Common myeloid progenitor, CD34-positive (primary cell): Measurements from ENCODE around the gene UROC1.

Experiments used
- CTCF ChIA-PET: fragments of 350-600 bp; sonication (Branson Sonifier 250); formaldehyde crosslinking; loops from one replicate; lab custom pipeline; 2021; ENCODE audit warnings: antibody characterized with exemption; lab: Charles Lee
- POLR2A ChIA-PET: fragments of 350-600 bp; sonication (Branson Sonifier 250); formaldehyde crosslinking; loops from one replicate; lab custom pipeline; 2021; ENCODE audit warnings: antibody characterized with exemption; lab: Charles Lee
- DNase-seq, 3 donors: peaks; one replicate each; pipeline versions ENCODE4 v3.0.0 to v3.0.0-alpha.2; 2013
- H3K27ac ChIP-seq, 2 experiments: 1 replicate in 1 of 2; 2 replicates in 1 of 2; pipeline ENCODE4 v1.7.0; 2013; ENCODE audit warnings: inconsistent platforms in 2 of 2, low read length in 2 of 2, mild to moderate bottlenecking in 2 of 2, low read depth in 1 of 2, moderate library complexity in 1 of 2; ENCODE audit not compliant: severe bottlenecking in 2 of 2, insufficient read depth in 1 of 2, poor library complexity in 1 of 2
- H3K27me3 ChIP-seq, 5 experiments: replicated peaks in 2 of 5; 1 replicate in 3 of 5; 2 replicates in 2 of 5; pipeline versions ENCODE4 v1.6.1 to v1.7.0; 2013; ENCODE audit warnings: low read length in 4 of 5, mild to moderate bottlenecking in 2 of 5, moderate library complexity in 2 of 5, inconsistent platforms in 1 of 5; ENCODE audit not compliant: insufficient read depth in 5 of 5, control insufficient read depth in 4 of 5
- H3K36me3 ChIP-seq, 4 experiments: 1 replicate in 2 of 4; 2 replicates in 2 of 4; pipeline versions ENCODE4 v1.6.1 to v1.7.0; 2013; ENCODE audit warnings: low read length in 3 of 4, control low read depth in 1 of 4, mild to moderate bottlenecking in 1 of 4; ENCODE audit not compliant: control insufficient read depth in 4 of 4, insufficient read depth in 4 of 4
- H3K4me1 ChIP-seq, 4 experiments: 1 replicate in 3 of 4; 2 replicates in 1 of 4; pipeline versions ENCODE4 v1.6.1 to v1.7.1; 2013; ENCODE audit warnings: low read length in 3 of 4, mild to moderate bottlenecking in 3 of 4, control low read depth in 1 of 4, inconsistent platforms in 1 of 4, moderate library complexity in 1 of 4; ENCODE audit not compliant: control insufficient read depth in 4 of 4, insufficient read depth in 4 of 4; ENCODE audit errors: control extremely low read depth in 1 of 4
- H3K4me3 ChIP-seq, 7 experiments: 1 replicate in 4 of 7; 2 replicates in 3 of 7; pipeline versions ENCODE4 v1.5.1 to v1.7.0; 2013; ENCODE audit warnings: mild to moderate bottlenecking in 7 of 7, low read length in 6 of 7, moderate library complexity in 6 of 7, inconsistent platforms in 2 of 7, low read depth in 2 of 7, control low read depth in 1 of 7; ENCODE audit not compliant: insufficient read depth in 4 of 7, control insufficient read depth in 1 of 7; ENCODE audit errors: extremely low read depth in 1 of 7
- H3K9me3 ChIP-seq, 5 experiments: 1 replicate in 4 of 5; 2 replicates in 1 of 5; pipeline versions ENCODE4 v1.6.1 to v1.7.1; 2013; ENCODE audit warnings: low read length in 4 of 5, mild to moderate bottlenecking in 2 of 5, inconsistent platforms in 1 of 5, low read depth in 1 of 5, moderate library complexity in 1 of 5; ENCODE audit not compliant: control insufficient read depth in 4 of 5, insufficient read depth in 2 of 5; ENCODE audit errors: control extremely low read depth in 1 of 5
- WGBS: methylation state at CpG from one replicate; pipeline ENCODE4 v1.1.5; 2013; ENCODE audit not compliant: insufficient coverage; 5-methylcytosine and 5-hydroxymethylcytosine counted together

The UROC1 gene

DNA sequence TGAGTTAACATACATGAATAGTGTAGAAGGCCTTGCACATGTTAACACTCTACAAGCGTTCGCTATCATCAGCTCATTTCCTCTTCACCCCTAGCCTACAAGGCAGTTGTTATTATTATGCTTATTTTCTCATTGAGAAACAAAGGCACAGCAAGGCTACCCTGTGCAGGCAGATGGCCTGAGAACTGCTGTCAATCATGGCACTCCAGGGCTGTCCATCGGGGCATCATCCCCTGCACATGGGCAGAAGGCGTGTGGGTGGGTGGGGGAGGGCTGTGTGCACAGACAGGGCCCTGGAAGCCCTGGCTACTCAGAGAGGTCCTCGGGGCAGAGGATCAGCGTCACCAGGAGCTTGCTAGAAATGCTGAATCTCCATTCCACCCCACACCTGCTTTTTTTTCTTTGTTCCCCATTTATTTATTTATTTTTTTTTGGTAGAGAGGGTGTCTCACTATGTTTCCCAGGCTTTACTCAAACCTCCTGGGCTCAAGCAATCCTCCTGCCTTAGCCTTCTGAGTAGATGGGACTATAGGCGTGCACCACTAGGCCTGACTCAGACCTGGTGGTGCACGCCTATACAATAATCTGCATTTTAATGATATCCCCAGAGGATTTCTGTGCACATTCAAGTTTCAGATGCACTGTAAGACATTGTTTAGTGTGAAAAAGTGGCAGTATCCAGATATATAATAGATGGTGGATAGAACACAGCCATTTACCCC lies 32.2 kb downstream of the UROC1 start:
- 100% methylated on average over 1 of the region's 8 CpGs for WGBS
- no peak for DNase-seq
- H3K27me3 ChIP-seq: no peaks in the 10 kb centered on the region
- ChIA-PET POLR2A (no interaction called here), CTCF (no interaction called here)
- peaks cover 0 to 36% (median 16%) of the 10 kb centered on the region in 4 experiments for H3K4me1 ChIP-seq
- H3K27ac ChIP-seq: no peak overlapping the region
- H3K36me3 ChIP-seq: no peaks in the 10 kb centered on the region
- no peak overlapping the region for H3K4me3 ChIP-seq
- H3K9me3 ChIP-seq: no peaks in the 10 kb centered on the region

DNA sequence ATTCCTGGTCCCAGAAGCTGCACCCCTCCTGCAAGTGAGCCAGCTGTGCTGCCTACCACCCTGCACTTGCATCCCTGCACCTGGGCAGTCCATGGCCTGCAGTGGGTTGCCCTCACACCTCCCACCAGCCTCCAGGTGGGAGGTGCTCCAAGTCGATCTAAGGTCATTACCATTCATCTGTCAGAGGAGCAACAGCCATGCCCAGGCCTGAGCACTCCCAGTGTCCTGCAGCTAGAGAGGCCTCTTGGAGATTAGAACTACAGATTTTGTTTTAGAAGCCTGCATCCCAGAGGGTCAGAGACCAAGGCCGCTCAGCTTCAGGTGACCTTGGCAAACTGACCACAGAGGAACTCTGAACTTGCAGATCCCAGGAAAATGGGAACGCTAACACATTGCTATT lies 32.9 kb downstream of the UROC1 start:
- Histone ChIP-seq H3K4me3 (no peak overlapping the region), H3K27ac (no peak overlapping the region), H3K4me1 (peaks cover 0 to 34% (median 16%) of the 10 kb centered on the region in 4 experiments), H3K9me3 (no peaks in the 10 kb centered on the region), H3K27me3 (no peaks in the 10 kb centered on the region), H3K36me3 (no peaks in the 10 kb centered on the region)
- ChIA-PET CTCF (no interaction called here), POLR2A (no interaction called here)
- 96% methylated on average over 3 of the region's 3 CpGs for WGBS
- DNase-seq: no peak

DNA sequence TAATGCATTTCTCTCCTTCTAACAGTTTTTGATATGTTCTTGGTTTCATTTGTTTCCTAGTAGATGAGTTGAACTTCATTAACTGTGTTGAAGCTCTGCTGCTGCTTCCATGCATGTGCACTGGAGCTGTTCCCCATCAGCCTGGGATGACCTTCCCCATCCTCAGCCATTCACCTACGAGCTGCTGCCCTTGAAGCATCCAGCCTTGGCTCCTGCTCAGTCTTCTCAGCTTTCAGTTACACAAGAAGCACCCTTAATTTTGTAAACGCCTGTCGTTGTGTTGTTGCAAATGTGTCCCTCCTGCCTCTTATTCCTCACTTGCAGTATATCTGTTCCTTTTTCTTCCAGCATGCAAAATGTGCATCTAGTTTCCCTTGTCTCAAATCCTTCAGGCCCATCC lies 33.4 kb downstream of the UROC1 start:
- Histone ChIP-seq H3K27me3 (no peaks in the 10 kb centered on the region), H3K4me3 (no peak overlapping the region), H3K36me3 (no peaks in the 10 kb centered on the region), H3K27ac (no peak overlapping the region), H3K4me1 (peaks cover 0 to 34% (median 16%) of the 10 kb centered on the region in 4 experiments), H3K9me3 (no peaks in the 10 kb centered on the region)
- ChIA-PET POLR2A (no interaction called here), CTCF (interaction anchor here (1.0 kb wide), 1 partner anchor 8 kb away, joined by 3 read pairs; no protein-coding TSS in a partner anchor)
- WGBS: 97% methylated on average over 3 of the region's 3 CpGs
- no peak for DNase-seq

DNA sequence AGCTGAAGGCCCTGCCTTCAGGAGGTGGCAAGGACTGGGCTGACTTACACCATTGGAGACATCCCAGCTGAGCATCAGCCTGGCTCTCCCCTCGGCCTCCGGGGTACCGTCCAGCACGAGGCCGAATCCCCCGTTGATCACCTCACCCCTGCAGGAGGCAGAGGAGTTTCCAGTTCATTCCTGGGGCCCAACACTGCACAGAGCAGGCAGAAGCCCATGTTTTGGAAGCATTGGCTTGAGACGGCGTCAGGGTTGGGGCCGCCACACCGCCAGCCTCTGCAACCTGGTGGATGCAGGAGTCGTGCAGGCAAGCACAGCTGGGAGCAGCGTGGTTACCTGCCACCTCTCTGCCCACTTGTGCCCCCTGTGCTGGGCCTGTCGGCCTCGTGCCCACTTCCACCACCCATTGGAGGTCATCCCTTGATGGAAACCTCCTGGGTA lies 34.2 kb downstream of the UROC1 start:
- POLR2A ChIA-PET: no interaction called here
- H3K27ac ChIP-seq: no peak overlapping the region
- DNase-seq: no peak
- no peaks in the 10 kb centered on the region for H3K36me3 ChIP-seq
- no peaks in the 10 kb centered on the region for H3K9me3 ChIP-seq
- H3K4me1 ChIP-seq: peaks cover 0 to 34% (median 16%) of the 10 kb centered on the region in 4 experiments
- H3K4me3 ChIP-seq: no peak overlapping the region
- H3K27me3 ChIP-seq: no peaks in the 10 kb centered on the region
- CTCF ChIA-PET: interaction anchor here (1.0 kb wide), 1 partner anchor 8 kb away, joined by 3 read pairs; no protein-coding TSS in a partner anchor
- WGBS: 88% methylated on average over 14 of the region's 14 CpGs

GRCh38 chr3:126482503-126483255 lies 34.9 kb downstream of the UROC1 start:
- 83% methylated on average over 15 of the region's 15 CpGs for WGBS
- Histone ChIP-seq H3K4me1 (peaks cover 0 to 27% (median 13%) of the 10 kb centered on the region in 4 experiments), H3K9me3 (no peaks in the 10 kb centered on the region), H3K36me3 (no peaks in the 10 kb centered on the region), H3K27ac (no peak overlapping the region), H3K4me3 (no peak overlapping the region), H3K27me3 (no peaks in the 10 kb centered on the region)
- ChIA-PET CTCF (interaction anchor here (1.0 to 2.0 kb wide), 3 partner anchors 9 to 27 kb away, joined by 3 to 4 read pairs (median 3); no protein-coding TSS in a partner anchor), POLR2A (no interaction called here)
- DNase-seq: no peak

DNA sequence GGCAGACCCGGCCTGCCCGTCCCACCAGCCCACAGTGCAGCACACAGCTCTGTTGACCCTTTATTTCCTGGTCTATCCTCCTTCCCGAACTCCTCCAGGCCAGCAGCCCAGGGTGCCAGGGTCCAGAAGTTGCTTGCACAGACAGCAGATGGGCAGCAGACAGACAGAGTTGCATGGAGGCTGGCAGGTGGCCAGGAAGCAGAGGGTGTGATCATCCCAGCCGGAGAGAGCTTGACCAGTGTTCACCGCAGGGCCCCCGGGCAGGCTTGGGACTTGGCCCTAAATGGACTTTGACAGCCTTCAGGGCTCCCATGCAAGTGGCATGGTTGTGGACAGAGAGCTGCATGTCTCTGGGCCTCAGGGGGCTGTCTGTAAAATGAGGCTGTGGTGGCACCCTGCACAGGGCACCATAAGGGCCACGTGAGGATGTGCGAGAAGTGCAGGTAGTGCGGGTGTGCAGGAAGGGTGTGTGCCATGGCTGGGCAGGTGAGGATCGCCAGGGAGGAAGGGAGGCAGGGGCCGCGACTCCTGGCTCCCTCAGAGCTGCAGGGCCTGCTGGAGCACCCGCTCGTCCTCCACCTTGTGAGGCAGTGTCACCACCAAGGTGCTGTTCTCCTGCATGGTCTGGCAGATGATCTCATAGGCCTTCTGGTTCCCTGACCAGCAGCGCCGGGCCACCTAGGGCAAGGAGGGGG lies 35.6 kb downstream of the UROC1 start:
- Histone ChIP-seq H3K9me3 (no peaks in the 10 kb centered on the region), H3K27ac (no peak overlapping the region), H3K36me3 (no peaks in the 10 kb centered on the region), H3K27me3 (no peaks in the 10 kb centered on the region), H3K4me3 (no peak overlapping the region), H3K4me1 (peaks cover 0 to 20% (median 6%) of the 10 kb centered on the region in 4 experiments)
- WGBS: 96% methylated on average over 12 of the region's 16 CpGs
- DNase-seq: no peak
- ChIA-PET POLR2A (no interaction called here), CTCF (interaction anchor here (0.7 to 2.0 kb wide), 3 partner anchors 10 to 45 kb away, joined by 3 to 4 read pairs (median 3); no protein-coding TSS in a partner anchor)
